ENCODE measurements around the gene COX4I2.
"Not testable (repeated sequence)": the region's sequence is repeated elsewhere in the genome, so short reads cannot be mapped to it uniquely, and the experiment has no call there.

COX4I2 gene

GRCh38 chr20:31637660-31638059 lies at the start of gene COX4I2:
Gene COX4I2 (plus strand): TSS chr20:31637912. CDS start chr20:31639018, 1,106 bp downstream.
- no peak for DNase-seq

- no peak for DNase-seq
Measured at GRCh38 chr20:31590717-31591225, 46.9 kb upstream of the COX4I2 start.

- DNase-seq: no peak
Measured at GRCh38 chr20:31593221-31594001, 44.3 kb upstream of the COX4I2 start.

- DNase-seq: no peak
Measured at GRCh38 chr20:31594002-31594557, 43.6 kb upstream of the COX4I2 start.

GRCh38 chr20:31594558-31595379 lies 42.9 kb upstream of the COX4I2 start:
- DNase-seq: no peak

GRCh38 chr20:31595380-31595653 lies 42.4 kb upstream of the COX4I2 start:
- DNase-seq: no peak

- DNase-seq: no peak
Measured at GRCh38 chr20:31595654-31596411, 41.9 kb upstream of the COX4I2 start.

GRCh38 chr20:31596412-31596715 lies 41.3 kb upstream of the COX4I2 start:
- not testable (repeated sequence) for DNase-seq

- no peak for DNase-seq
Measured at GRCh38 chr20:31596831-31597480, 40.8 kb upstream of the COX4I2 start.

GRCh38 chr20:31597481-31597855 lies 40.2 kb upstream of the COX4I2 start:
- DNase-seq: no peak

GRCh38 chr20:31602431-31602778 lies 35.3 kb upstream of the COX4I2 start:
- DNase-seq: no peak

- peak; percentile 39 to 52 for DNase-seq
Measured at GRCh38 chr20:31602779-31603441, 34.8 kb upstream of the COX4I2 start.

GRCh38 chr20:31603822-31604566 lies 33.7 kb upstream of the COX4I2 start:
- peak; percentile 83 to 92 for DNase-seq

GRCh38 chr20:31604567-31605030 lies 33.1 kb upstream of the COX4I2 start:
- DNase-seq: no peak

GRCh38 chr20:31605031-31605901 lies 32.4 kb upstream of the COX4I2 start, which contains the start of gene ID1:
Gene ID1 (plus strand): TSS chr20:31605289. CDS start chr20:31605388, 99 bp downstream.
- DNase-seq: peak; percentile 92

- no peak for DNase-seq
Measured at GRCh38 chr20:31605902-31606803, 31.6 kb upstream of the COX4I2 start.

GRCh38 chr20:31606804-31607639 lies 30.7 kb upstream of the COX4I2 start:
- no peak for DNase-seq

- no peak for DNase-seq
Measured at GRCh38 chr20:31607640-31608250, 30.0 kb upstream of the COX4I2 start.

Data from CD4-positive, alpha-beta T cell treated with Interleukin-1 beta for 1 hour (primary cell).